SK-N-SH treated with all-trans-retinoic acid at 6 μM for 48 hours (cell line): ENCODE data around the gene BPIFB2.

Source experiments
- CSDC2 ChIP-seq: fragments of 250-450 bp; sonication (Bioruptor Pico); IDR thresholded peaks from 2 replicates; pipeline ENCODE4 v1.5.0; 2020; ENCODE audit warnings: mild to moderate bottlenecking, moderate library complexity
- ESRRG ChIP-seq: fragments of 250-450 bp; sonication (Bioruptor Pico); IDR thresholded peaks from 2 replicates; pipeline ENCODE4 v1.6.1; 2021; ENCODE audit warnings: mild to moderate bottlenecking
- ISL1 ChIP-seq: fragments of 250-450 bp; sonication (Bioruptor Pico); IDR thresholded peaks from 2 replicates; pipeline ENCODE4 v2.1.2; 2022; ENCODE audit warnings: mild to moderate bottlenecking, moderate library complexity
- PATZ1 ChIP-seq: fragments of 250-450 bp; sonication (Bioruptor Pico); IDR thresholded peaks from 2 replicates; pipeline ENCODE4 v1.8.0; 2020; ENCODE audit warnings: mild to moderate bottlenecking, moderate library complexity, borderline replicate concordance
- TOX ChIP-seq: fragments of 250-450 bp; sonication (Bioruptor Pico); IDR thresholded peaks from 2 replicates; pipeline ENCODE4 v1.8.0; 2021; ENCODE audit warnings: mild to moderate bottlenecking, moderate library complexity, borderline replicate concordance
- ZFP3 ChIP-seq: fragments of 250-450 bp; sonication (Bioruptor Pico); IDR thresholded peaks from 2 replicates; pipeline ENCODE4 v1.5.0; 2020; ENCODE audit warnings: mild to moderate bottlenecking, moderate library complexity
- ZFP30 ChIP-seq: fragments of 450-650 bp; formaldehyde crosslinking; IDR thresholded peaks from 2 replicates; pipeline ENCODE4 v1.5.0; 2022; ENCODE audit warnings: mild to moderate bottlenecking, moderate library complexity
- ZNF565 ChIP-seq: fragments of 450-650 bp; formaldehyde crosslinking; conservative IDR thresholded peaks from 2 replicates; pipeline ENCODE4 v1.5.0; 2020; ENCODE audit warnings: low read depth, mild to moderate bottlenecking, moderate library complexity
- ZNF70 ChIP-seq: fragments of 450-650 bp; formaldehyde crosslinking; IDR thresholded peaks from 2 replicates; pipeline ENCODE4 v1.5.0; 2020; ENCODE audit warnings: mild to moderate bottlenecking, moderate library complexity
- ZNF8 ChIP-seq: fragments of 450-650 bp; formaldehyde crosslinking; IDR thresholded peaks from 2 replicates; pipeline ENCODE4 v1.5.0; 2020; ENCODE audit warnings: mild to moderate bottlenecking, moderate library complexity

GRCh38 chr20:32987044-32987825, 20.3 kb upstream of the BPIFB2 start:
- no peak for TF ChIP-seq ZNF70 (CRISPR knock-in tag)
- no peak for TF ChIP-seq ZNF565 (CRISPR knock-in tag)
- TF ChIP-seq TOX = no peak
- no peak for TF ChIP-seq CSDC2 (CRISPR knock-in tag)
- TF ChIP-seq PATZ1 (CRISPR knock-in tag) = no peak
- no peak for TF ChIP-seq ISL1 (CRISPR knock-in tag)
- TF ChIP-seq ZNF8 (CRISPR knock-in tag) = no peak
- TF ChIP-seq ZFP30 (CRISPR knock-in tag) = no peak
- TF ChIP-seq ESRRG = no peak
- no peak for TF ChIP-seq ZFP3 (CRISPR knock-in tag)
